ENCODE results near the gene BIVM.
A peak's percentile ranks its signal among the peaks of the same experiment; 100 is the strongest.

Gene BIVM

GRCh38 chr13:102846261-102847015, 47.5 kb downstream of the BIVM start:
- DNase-seq = peak; percentile 47

DNA sequence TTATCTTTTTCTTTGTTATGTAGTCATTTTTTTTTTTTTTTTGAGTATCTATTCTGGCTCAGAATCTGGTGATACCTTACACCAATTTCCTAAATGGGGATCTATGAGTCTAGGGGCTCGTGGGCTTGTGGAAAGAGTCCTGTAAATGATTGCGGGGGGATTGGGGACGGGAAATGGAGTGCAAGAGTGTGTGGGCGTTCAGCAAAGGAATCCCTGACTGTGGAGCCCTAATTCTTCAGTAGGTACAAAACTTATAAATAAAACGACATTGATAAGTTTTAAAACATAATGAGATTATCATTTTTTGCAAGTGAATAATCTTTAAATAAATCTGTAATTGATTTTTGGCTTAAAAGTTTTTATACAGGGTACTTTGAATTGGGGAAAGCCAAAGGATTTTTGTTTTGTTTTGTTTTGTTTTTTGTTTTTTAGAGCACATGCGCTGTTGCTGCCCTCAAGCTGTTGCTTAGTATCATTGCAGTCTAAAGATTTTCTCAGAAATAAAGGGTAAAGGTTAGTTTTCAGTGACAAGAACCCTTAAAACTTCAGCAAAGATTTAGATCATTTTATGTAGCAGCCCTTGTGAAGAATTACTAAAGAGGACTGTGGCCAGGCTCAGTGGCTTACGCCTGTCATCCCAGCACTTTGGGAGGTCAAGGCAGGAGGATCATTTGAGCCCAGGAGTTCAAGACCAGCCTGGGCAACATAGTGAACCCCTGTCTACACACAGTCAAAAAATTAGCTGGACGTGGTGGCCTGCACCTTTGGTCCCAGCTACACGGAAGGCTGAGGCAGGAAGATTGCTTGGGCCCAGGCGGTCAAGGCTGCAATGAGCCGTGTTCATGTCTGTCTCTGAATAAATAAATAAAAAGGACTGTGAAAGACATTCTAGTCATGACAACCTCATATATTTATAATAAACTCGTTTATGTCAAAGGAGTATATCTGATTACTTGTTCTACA, 48.6 kb downstream of the BIVM start:
- peak; percentile 26 for DNase-seq

DNA sequence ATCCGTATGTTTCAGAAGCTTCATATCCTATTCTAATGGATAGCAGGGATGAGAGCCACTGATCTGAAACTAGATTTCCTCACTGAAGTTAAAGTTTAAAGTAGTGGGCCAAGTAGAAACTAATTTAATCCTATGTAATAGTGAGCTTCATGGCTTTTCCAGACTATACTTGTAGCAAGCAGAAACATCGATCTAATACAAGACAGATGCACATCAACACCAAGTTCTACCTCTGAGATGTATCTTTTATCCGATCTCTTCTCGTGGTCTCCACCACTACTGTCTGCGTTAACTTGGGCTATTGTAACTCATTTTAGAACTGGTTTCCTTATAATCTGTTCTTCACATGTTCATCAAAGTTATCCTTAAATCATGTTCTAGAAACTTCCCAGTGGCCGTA, 50.0 kb downstream of the BIVM start:
- no peak for DNase-seq

- no peak for DNase-seq
These were observed 53.6 kb downstream of the BIVM start for GRCh38 chr13:102852556-102852955.

DNA sequence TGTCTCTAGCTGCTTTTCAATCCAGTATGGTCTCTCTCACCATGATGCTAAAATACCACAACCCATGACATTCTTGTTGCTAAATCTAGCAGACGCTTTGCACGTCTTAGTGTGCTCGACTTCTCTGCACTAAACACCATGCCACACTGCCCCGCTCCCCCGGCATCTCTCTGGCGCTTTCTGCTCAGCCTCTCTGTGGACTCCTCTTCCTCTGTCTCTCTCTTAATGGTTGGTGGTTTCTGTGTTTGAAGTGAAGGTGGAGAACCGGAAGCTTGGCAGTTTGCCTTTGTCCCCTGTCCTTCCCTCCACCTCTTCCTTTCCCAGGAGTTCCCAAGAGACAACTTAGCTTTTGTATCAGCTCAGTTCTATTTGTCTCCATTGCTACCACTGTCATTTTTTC, 55.8 kb downstream of the BIVM start:
- no peak for DNase-seq

DNA sequence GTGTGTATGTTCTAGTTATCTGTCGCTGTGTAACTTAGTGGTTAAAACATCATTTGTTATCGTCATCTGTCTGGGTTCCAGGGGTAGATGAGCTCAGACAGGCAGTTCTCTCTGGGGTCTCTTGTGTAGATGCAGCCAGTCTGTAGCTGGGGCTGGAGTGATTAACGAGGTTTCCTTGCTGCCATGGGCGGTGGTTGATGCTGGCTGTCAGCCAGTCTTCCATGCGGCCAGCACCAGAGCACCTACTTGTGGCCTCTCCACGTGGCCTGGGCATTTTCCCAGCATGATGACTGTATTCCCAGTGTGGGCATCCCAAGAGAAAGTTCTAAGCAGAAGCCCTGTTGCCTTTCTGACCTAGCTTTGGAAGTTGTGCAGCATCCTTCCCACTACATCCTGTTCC, 57.6 kb downstream of the BIVM start:
- peak; percentile 4 for DNase-seq

GRCh38 chr13:102862624-102863210, 63.8 kb downstream of the BIVM start:
- no peak for DNase-seq

DNA sequence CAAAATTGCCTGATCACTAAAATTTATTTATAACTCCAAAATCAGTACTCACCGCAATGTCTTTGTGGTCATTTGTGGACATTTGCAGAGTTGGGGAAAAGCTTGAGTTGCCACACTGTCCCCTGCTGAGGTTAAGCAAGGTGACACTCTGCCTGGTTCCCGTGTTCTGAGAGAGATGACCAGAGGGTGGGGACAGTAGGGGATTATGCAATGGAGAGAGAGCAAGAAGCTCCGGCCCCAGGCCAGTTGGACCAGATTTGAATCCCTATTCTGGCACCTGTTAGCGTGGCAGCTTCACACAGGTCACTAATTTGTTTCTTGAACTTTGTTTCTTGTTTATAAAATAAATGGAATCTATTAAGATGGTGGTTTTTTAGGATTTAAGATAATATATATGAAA, 64.7 kb downstream of the BIVM start:
- DNase-seq = no peak

DNA sequence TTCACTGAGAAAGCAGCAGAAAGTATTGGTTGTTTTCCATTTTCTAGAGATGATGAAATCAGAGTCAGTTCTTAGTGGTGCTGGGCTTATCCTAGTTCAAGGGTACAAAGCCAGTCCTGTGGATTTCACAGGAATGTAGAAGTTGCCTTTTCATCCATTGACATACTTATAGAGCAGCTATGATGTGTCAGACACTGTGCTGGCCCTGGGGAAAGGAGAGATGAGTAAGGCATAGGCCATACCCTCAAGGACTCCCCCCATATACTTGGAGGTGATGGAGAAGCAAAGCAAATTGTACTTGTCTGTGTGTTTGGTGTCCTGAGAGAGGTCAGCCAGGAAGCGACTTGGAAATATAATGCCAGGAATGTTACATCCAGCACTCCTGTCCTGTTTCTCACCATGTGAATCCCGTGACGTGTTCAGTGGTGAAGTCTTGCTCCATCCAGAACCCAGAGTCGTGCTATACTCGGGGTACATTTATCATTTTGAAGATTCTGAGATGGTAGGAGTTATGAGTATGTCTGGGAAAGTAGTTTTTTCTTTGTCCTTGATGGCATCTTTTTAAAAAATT, 69.5 kb downstream of the BIVM start:
- DNase-seq = no peak

- DNase-seq = no peak
These were observed 71.2 kb downstream of the BIVM start for GRCh38 chr13:102869948-102870676.

DNA sequence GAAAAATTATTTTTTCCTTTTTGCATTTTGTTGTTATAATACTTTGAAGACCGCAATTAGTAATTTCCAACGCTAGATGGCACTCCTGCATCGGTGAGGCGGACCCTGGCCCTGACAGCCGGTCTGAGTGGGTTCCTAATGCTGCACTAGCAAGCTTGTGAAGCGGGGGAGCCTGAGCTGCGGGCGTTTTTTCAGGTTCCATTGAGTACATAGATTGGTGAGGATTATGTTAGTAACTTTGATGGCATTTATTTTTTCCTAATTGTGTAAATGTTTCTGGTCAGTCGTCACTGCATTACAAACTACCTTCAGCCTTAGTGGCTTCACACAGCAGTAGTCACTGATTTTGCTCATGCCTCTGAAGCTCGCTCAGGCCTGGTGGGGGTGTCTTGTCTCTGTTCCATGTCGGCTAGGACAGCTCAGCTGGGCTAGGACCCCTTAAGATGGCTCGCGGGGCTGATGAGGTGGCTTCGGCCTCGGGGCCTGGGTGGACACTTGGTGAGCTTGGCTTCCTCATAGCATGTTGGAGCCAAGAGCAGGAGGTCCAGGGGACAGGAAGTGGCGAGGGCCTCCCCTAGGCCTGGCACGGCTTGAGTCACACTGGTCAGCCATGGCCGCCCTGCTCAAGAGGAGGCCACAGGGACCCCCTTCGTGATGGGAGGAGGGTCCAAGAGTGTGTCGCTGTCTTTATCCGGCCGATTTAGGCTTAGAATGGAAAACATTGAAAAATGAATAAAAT, 71.9 kb downstream of the BIVM start:
- peak; percentile 16 for DNase-seq

DNA sequence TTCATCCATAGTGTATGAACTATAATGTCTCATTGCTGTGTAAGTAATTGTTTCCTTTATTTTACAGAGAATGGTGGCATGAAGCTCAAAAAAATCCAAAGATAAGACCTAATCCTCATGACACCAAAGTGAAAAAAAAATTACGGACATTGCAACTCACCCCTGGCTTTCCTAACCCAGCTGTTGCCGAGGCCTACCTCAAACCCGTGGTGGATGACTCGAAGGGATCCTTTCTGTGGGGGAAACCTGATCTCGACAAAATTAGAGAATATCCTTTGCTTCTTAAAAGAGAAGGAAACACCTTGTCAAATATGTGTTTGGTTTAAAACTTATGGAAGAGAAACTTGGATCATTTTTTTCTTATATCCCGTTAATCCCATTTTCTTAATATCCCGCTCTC, 73.2 kb downstream of the BIVM start:
- no peak for DNase-seq

DNA sequence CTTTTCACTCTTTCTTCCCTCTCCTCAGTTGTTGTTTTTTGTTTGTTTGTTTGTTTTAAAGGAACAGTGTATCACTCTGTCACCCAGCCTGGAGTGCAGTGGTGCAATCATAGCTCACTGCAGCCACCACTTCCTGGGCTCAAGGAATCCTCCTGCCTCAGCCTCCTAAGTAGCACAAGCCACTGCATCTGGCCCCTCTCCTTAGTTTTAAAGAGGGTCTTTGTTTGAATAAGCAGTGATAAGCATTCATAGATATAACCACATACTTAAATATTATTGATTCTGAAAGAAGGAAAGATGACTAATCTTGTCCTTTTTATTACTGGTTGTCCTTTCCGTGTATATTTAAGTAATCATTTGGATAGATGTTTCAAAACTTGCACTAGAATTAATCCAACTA, 73.6 kb downstream of the BIVM start:
- no peak for DNase-seq

DNA sequence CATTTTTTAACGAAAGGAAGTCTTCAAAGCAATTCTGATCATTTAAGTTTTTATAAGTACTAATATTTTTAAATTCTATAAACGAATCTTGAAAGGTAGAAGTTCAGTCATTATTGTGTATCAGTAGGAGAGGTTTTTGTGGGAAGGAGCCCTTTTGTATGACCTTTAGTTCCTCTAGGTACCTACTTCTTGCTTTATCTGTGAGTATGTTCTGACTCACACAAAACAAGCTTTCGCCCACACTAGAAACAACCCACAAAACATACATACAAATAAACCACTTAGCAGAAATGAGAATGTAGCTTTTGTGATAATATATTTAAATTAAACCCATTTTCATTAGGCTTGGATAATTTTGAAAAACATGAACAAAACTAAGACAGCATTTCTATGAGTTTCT, 74.7 kb downstream of the BIVM start:
- DNase-seq = no peak

DNA sequence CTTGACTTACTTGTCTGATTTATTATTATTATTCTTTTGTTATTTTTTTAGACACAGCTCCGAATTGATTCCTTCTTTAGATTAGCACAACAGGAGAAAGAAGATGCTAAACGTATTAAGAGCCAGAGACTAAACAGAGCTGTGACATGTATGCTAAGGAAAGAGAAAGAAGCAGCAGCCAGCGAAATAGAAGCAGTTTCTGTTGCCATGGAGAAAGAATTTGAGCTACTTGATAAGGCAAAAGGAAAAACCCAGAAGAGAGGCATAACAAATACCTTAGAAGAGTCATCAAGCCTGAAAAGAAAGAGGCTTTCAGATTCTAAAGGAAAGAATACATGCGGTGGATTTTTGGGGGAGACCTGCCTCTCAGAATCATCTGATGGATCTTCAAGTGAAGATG, 76.3 kb downstream of the BIVM start:
- no peak for DNase-seq

DNA sequence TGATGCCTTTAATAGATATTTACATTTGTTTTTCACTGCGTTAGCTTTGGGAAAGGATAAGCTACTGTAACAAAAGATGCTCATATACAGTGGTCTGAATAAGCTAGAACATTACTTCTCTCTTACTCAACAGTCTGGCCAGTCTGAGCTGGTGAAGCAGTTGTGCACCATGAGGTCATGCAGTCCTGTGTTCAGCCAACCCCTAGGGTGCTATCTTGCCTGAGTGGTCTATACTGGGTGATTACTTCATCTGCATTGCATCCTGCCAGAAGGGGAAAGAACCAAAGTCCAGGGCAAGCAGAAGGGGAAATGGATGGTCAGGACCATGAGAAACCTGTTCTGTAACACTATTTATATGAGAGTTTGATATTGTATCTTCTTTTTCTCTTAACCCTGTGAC, 78.4 kb downstream of the BIVM start:
- no peak for DNase-seq

- DNase-seq = no peak
These were observed 79.6 kb downstream of the BIVM start for GRCh38 chr13:102878481-102878880.

DNA sequence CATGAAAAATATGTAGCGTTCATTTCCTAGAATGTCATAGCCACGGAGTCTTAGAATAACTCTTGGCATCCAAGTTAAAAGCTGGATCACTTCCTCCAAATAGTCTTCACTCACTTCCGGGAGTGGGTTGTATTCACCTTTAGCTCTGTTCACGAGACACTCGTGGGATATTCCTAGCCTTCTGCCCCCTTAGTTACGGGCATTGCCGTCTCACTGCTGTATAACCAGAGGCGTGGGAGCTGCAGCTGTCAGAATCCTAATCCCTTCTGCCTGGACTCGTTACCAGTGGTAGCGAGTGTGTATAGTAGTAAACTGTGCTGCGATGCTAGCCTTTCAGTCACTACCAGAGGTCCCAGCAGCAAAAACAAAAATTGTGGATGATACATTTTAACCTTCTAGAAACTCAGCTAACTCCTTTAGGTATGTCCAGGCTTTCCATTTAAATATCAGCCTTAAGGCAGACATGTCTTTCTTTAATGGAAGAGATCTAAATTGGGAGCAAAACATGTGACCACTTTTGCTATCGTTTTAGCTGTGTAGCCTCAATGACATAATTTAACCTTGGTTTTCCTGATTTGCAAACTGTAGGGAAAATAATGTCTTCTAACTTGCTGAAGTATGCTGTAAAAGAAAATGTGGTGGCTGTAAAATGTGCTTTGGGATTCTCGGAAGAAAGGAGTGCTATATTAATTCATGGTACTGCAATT, 81.0 kb downstream of the BIVM start:
- DNase-seq = no peak

GRCh38 chr13:102881819-102882686, 83.1 kb downstream of the BIVM start:
- no peak for DNase-seq

Data from NCI-H1105 treated with DMSO at 0.1 percent for 48 hours (cell line).